MCF 10A (cell line): ENCODE data around the gene RNF115. TPM values are rescaled to one million over a fixed set of nuclear protein-coding genes. Genes with fewer than 3 reads are reported as not detected.

Source experiments
- BruUV-seq: library from RNA; stranded (reverse); fragments of 400-500 nt; replicated peaks from 2 replicates; lab custom pipeline; 2021; lab: Mats Ljungman, UMichigan
- CTCF ChIA-PET: fragments of 300-600 bp; sonication (Branson Sonifier 250); formaldehyde crosslinking; extraction: SDS; loops from one replicate; lab custom pipeline; 2021; ENCODE audit warnings: antibody characterized with exemption, inconsistent platforms; lab: Yijun Ruan, JAX
- POLR2A ChIA-PET: fragments of 300-600, 350-650 bp; sonication (Branson Sonifier 250); formaldehyde crosslinking; extraction: SDS; loops from one replicate; lab custom pipeline; 2020; ENCODE audit warnings: antibody characterized with exemption, inconsistent platforms; lab: Yijun Ruan, JAX
- DNase-seq: peaks from one replicate; pipeline ENCODE4 v3.0.0-alpha.2; 2018; ENCODE audit not compliant: unreplicated experiment
- H3K27ac Mint-ChIP-seq: one replicate; pipeline ENCODE4 v1.8.0; 2022; ENCODE audit warnings: mild to moderate bottlenecking, low read depth, mixed read lengths; ENCODE audit not compliant: unreplicated experiment
- H3K27me3 Mint-ChIP-seq: one replicate; pipeline ENCODE4 v1.8.0; 2022; ENCODE audit warnings: mixed read lengths; ENCODE audit not compliant: insufficient read depth, unreplicated experiment
- H3K36me3 Mint-ChIP-seq: one replicate; pipeline ENCODE4 v1.8.0; 2022; ENCODE audit warnings: mild to moderate bottlenecking, moderate library complexity, mixed read lengths; ENCODE audit not compliant: insufficient read depth, unreplicated experiment
- H3K4me1 Mint-ChIP-seq: one replicate; pipeline ENCODE4 v1.8.0; 2022; ENCODE audit warnings: mixed read lengths; ENCODE audit not compliant: insufficient read depth, unreplicated experiment
- H3K4me3 Mint-ChIP-seq: one replicate; pipeline ENCODE4 v1.8.0; 2022; ENCODE audit warnings: mild to moderate bottlenecking, moderate library complexity, mixed read lengths; ENCODE audit not compliant: unreplicated experiment
- H3K9me3 Mint-ChIP-seq: one replicate; pipeline ENCODE4 v1.8.0; 2022; ENCODE audit warnings: mixed read lengths; ENCODE audit not compliant: unreplicated experiment
- CTCF ChIP-seq: fragments of 200-600 bp; IDR thresholded peaks from one replicate; pipeline ENCODE4 v1.8.0; 2022; ENCODE audit warnings: antibody characterized with exemption, mild to moderate bottlenecking; ENCODE audit not compliant: unreplicated experiment
- intact Hi-C: fragments of 100-400 bp; cut with micrococcal nuclease; formaldehyde crosslinking; loops from 2 replicates; pipeline ENCODE4 v1.14.1; 2022
- total RNA-seq: library from RNA; stranded (reverse); gene quantifications from 2 replicates; pipeline ENCODE4 v1.2.3, GENCODE V29; 2022

RNF115 gene
- total RNA-seq, 1 experiment from 2014 or later: 19.5 TPM

DNA sequence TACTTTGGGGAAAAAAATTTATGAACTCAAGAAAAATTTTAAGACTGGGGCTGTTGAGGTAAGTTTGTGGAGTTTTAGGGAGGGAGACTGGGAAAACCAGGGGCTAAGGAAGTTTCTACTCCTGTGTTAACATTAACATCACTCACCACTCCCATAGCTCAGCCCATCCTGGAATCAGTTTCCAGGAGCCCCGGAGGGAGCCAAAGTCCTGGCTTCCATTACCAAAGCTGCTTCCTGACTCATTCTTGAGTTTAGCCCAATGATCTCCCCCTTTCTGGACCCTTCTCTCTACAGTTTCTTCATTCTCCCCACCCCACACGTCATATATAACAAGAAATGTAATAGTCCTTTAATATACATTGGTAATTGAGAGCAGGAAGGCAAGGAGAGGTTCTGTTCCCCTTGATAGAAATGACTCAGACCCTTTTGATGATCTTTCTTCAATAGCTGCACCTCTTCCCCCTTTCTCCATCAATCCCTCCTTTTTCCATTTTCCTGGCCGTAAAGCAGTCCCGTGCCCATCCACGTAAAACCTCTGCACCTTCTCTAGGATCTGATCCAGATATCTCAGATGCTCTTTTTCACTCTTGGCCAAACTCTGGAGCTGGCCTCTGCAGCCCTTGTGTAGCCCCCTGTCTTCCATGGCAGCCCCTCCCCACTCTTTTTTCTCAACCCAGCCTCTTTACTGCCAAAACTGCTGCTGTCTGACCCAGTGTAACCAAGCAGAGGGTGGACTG, 39.6 kb upstream of the RNF115 start:
- ChIA-PET CTCF (interaction anchor here (1.1 to 8.0 kb wide), 2 partner anchors 16 to 28 kb away, joined by 4 to 184 read pairs; partner anchors contain the start of gene NUDT17), POLR2A (interaction anchor here (0.6 to 1.8 kb wide), 8 partner anchors 10 to 175 kb away, joined by 3 to 9 read pairs (median 4); partner anchors contain the start of genes ANKRD34A and POLR3GL)
- no peaks in the 10 kb centered on the region for H3K9me3 Mint-ChIP-seq
- peaks cover under 1% of the 10 kb centered on the region for H3K4me1 Mint-ChIP-seq
- TF ChIP-seq CTCF: no peak
- H3K27me3 Mint-ChIP-seq: peaks cover 16% of the 10 kb centered on the region
- DNase-seq: no peak
- no peaks in the 10 kb centered on the region for H3K36me3 Mint-ChIP-seq
- intact Hi-C loops: no loop called here
- H3K4me3 Mint-ChIP-seq: no peak overlapping the region
- H3K27ac Mint-ChIP-seq: no peak overlapping the region
- BruUV-seq: no TSS peak

DNA sequence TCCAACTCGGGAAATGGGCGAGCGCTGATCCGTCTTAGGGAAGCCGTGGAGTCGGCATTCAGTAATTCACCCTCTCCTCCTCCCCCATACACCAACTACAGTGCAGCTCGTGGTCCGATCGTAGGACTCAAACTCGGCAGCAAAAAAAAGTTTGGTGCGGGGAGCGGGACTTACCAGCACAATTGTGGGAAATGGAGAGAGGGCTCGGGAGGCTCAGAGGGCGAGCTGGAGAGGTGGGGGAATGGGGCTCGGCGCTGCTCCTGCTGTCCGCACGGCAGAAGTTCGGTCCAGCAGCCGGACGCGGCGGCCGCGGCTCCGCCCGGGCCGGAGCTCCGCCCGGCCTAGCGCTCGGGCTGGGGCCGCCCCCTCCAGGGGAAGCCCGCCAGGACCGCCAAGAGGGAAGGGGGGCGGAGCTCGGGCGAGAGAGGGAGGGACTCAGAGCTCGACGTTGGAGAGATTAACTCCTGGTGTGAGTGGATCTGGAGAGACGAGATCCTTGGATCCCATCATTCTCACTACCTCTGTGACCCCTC, 35.7 kb upstream of the RNF115 start:
- ChIA-PET CTCF (interaction anchor here (0.6 to 8.0 kb wide), 22 partner anchors 13 to 159 kb away, joined by 3 to 184 read pairs (median 6); partner anchors contain the start of genes ANKRD34A, ITGA10, LIX1L and NUDT17), POLR2A (interaction anchor here (0.7 to 6.0 kb wide), 38 partner anchors 9 to 578 kb away, joined by 3 to 179 read pairs (median 9); partner anchors contain the start of genes ANKRD34A, ANKRD35, ITGA10 and LIX1L)
- Mint-ChIP-seq H3K4me3 (peak overlapping the region; percentile 99), H3K27me3 (no peaks in the 10 kb centered on the region), H3K4me1 (peaks cover 21% of the 10 kb centered on the region), H3K27ac (peak overlapping the region; percentile 86), H3K9me3 (no peaks in the 10 kb centered on the region), H3K36me3 (peaks cover 18% of the 10 kb centered on the region)
- TF ChIP-seq CTCF: no peak
- intact Hi-C loops: loop anchor here (1.0 to 10.0 kb wide), 3 partner anchors 27 to 153 kb away; no protein-coding TSS in a partner anchor
- DNase-seq: peak; percentile 93
- no TSS peak for BruUV-seq

DNA sequence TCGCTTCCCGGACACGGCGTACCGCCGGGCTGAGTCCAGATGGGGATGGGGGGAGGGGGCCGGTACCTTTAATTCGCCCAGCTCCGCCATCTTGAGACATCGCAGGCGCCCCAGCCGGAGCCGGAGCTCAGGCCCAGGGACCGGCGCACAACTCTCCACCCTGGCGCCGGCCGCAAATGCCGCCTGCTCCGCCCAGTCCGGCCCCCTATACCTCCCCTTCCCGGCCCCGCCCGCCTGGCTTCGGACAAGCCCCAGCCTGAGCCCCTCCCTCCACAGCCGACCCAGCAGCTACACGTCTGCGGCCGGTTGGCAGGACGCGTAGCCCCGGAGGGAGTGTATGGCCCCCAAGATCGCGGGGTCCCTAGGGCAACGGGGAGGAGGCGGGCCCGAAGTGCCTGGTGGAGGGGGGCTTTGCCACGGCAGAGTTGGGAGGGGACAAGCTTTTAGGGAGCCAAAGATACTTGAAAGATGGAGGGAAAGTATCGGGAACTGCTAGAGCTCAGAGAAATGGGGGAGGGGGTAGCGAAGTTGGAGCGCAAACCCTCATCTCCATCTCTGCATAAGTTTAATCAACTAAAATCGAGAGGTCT, 35.1 kb upstream of the RNF115 start, which contains the start of gene PIAS3:
Gene PIAS3 (minus strand): TSS at position 181 of the 590 bp plus-strand sequence. CDS start 91 bp downstream, at position 90.
- Mint-ChIP-seq H3K9me3 (no peaks in the 10 kb centered on the region), H3K36me3 (peaks cover 23% of the 10 kb centered on the region)

More for the DNA sequence above, 35.1 kb upstream of the RNF115 start, which contains the start of gene PIAS3:
- Mint-ChIP-seq H3K4me1 (peaks cover 21% of the 10 kb centered on the region), H3K4me3 (peak within 1 kb of the TSS; percentile 99), H3K27me3 (no peaks in the 10 kb centered on the region), H3K27ac (peak within 1 kb of the TSS; percentile 86)
- intact Hi-C loops: loop anchor here (1.0 to 10.0 kb wide), 3 partner anchors 27 to 153 kb away; no protein-coding TSS in a partner anchor
- TF ChIP-seq CTCF: no peak
- DNase-seq: peak; percentile 97
- BruUV-seq: no TSS peak
- ChIA-PET POLR2A (interaction anchor here (0.6 to 6.0 kb wide), 44 partner anchors 10 to 578 kb away, joined by 3 to 179 read pairs (median 8); partner anchors contain the start of genes ANKRD34A, ANKRD35, ITGA10 and LIX1L), CTCF (interaction anchor here (0.6 to 8.0 kb wide), 24 partner anchors 12 to 174 kb away, joined by 3 to 184 read pairs (median 5); partner anchors contain the start of genes ANKRD34A, ITGA10, LIX1L and NUDT17)
